ENCODE data around the gene OR8H1.

The OR8H1 gene

DNA sequence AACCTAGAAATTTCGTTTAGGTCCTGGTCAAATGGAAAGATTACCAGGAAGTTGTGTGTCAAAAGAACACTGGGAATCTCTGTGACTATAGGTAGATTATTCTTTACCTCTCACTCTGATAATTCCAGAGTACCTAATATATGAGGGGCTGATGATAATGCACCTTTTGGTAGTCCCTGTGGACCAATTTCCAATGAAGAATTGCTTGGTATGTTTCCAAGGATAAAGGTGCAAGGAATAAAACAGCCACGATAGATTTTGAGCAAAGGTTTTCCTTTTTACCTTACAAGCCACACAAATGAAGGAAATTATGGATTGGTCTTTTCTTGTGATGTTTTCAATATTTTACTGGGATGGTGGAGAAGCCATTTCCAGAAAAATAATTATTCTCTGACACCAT lies at the start of gene OR8H1:
TSS of gene OR8H1 (minus strand) at position 101 of the 400 bp plus-strand sequence. CDS start 1,192 bp downstream, outside the sequence.
- DNase-seq (ENCODE audit: low spot score) = no peak

DNA sequence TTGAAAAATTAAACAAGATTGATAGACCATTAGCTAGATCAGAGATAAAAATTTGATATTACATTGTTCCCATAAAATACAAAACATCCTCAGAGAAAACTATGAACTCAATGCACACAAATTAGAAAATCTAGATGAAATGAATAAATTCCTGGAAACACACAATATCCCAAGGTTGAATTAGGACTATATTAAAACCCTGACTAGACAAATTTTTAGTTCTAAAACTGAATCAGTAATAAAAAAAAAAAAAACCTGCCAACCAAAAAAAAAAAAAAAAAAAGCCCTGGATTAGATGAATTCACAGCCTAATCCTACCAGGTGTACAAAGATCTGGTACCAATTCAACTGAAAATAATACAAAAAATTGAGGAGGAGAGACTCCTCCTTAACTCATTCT lies 48.2 kb upstream of the OR8H1 start:
- DNase-seq (ENCODE audit: low spot score) = no peak

- no peak for DNase-seq (ENCODE audit: low spot score)
Observed at GRCh38 chr11:56333156-56333555, 41.1 kb upstream of the OR8H1 start.

DNA sequence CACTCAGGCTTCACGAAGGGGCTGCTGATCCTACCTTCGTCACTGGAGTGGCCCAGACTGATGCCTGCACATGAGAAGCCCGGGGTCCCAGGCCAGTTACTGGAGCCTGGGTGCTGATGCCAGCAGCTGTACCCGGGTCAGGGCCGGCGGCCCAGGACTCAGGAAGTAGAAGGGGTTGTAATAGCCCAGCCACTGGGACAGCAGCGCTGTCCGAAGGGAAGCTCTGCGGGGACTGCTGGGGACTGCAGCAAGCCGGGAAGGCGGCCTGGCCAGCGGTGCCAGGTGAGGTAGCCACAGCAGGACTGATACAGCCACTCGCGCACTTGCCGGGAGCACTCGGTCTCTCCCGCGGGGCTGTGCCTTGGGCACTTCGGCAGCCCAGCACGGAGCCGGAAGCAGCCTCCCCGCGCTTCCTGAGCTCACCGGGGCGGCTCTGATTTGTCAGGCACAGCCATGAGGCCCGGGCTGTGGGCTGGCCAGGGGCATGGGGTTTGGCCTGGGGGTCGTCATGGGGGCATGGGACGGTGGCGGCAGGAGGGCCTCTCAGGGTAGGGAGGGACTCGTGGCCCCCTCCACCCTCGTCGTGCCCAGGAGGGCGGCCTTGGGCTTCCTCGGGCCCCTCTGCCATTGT lies 39.9 kb upstream of the OR8H1 start:
- DNase-seq (ENCODE audit: low spot score) = no peak

GRCh38 chr11:56314844-56315243 lies 22.8 kb upstream of the OR8H1 start, which contains the start of gene OR8K3:
OR8K3 (plus strand) TSS chr11:56315144; CDS start chr11:56318307, 3,163 bp downstream.
- no peak for DNase-seq (ENCODE audit: low spot score)

- no peak for DNase-seq (ENCODE audit: low spot score)
Observed at GRCh38 chr11:56307836-56308235, 15.8 kb upstream of the OR8H1 start.

DNA sequence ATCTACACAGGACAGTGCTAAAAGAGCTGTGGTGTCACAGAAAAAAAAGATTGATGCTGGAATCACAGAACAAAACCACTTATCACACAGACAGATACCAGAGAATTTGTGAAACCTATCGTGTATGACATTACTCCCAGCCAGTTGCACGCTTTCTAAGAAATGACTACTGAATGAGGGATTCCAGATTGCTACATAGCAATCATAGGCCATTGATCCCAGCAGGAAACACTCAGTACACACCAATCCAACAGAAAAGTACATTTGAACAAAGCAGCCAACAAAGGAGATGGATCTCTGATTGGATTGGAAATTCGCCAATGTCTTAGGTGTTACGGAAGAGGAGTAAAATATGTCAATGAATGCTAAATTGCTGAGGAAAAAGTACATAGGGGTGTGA lies 4.8 kb upstream of the OR8H1 start:
- no peak for DNase-seq (ENCODE audit: low spot score)

GRCh38 chr11:56273854-56274253 lies 18.2 kb downstream of the OR8H1 start, which contains the start of gene OR5T1:
OR5T1 (plus strand) TSS chr11:56274154; CDS start chr11:56275639, 1,485 bp downstream.
- DNase-seq (ENCODE audit: low spot score) = no peak

DNA sequence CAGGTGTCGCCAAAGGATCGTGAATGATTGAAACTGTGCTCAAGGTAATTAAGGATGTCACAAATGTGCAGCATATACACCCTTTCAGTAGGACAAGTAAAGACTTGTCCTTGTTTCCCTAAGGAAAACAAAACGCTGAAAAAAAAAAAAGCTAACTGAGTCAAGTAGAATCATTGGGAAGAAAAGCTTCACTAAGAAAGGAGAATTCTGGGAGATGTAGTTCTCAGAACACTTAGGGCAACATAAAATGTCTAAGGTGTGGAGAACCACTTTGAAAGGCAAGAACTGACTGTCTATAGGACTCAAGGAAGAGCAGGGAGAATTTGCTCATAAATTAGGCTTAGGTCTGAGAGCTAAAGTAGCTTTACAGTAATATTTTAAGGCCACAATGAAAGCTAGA lies 21.0 kb downstream of the OR8H1 start:
- DNase-seq (ENCODE audit: low spot score) = no peak

DNA sequence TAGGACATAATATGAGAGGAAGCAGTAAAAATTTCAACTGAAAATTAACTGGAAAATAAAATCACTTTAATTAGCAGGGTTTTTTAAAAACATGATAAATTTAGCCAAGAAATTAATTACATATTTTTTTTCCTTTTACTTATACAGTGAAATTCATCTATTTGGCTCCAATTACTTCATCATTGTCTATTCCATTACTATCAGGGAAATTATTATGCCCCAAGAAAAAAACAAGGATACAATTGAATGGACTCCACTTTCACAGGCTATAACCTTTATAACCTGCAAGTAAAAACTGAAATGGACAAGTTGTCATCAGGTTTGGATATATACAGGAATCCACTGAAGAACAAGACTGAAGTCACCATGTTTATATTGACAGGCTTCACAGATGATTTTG lies 40.1 kb downstream of the OR8H1 start, which contains the start of gene OR5T3:
TSS of gene OR5T3 (plus strand) at position 301 of the 400 bp plus-strand sequence. CDS start at position 301, 0 bp downstream.
- no peak for DNase-seq (ENCODE audit: low spot score)

Data from kidney tubule cell (primary cell).